RPMI8226 (cell line): Measurements from ENCODE around the gene ELP5.
"Not testable (repeated sequence)": the region's sequence is repeated elsewhere in the genome, so short reads cannot be mapped to it uniquely, and the experiment has no call there.

ENCODE experiments used
- DNase-seq: peaks from one replicate; pipeline ENCODE4 v3.0.0-alpha.2; 2015

The ELP5 gene

GRCh38 chr17:7237266-7237760 lies 14.7 kb upstream of the ELP5 start:
- DNase-seq: no peak

- DNase-seq: peak; percentile 78
Measured at GRCh38 chr17:7237761-7238419, 14.1 kb upstream of the ELP5 start.

- no peak for DNase-seq
Measured at GRCh38 chr17:7238420-7239090, 13.5 kb upstream of the ELP5 start.

GRCh38 chr17:7239091-7240027 lies 12.7 kb upstream of the ELP5 start, which contains the start of gene PHF23:
PHF23 (minus strand) TSS chr17:7239457; CDS start chr17:7239279, 178 bp downstream.
- DNase-seq: peak; percentile 97

GRCh38 chr17:7240375-7240774 lies 11.6 kb upstream of the ELP5 start:
- DNase-seq: no peak

- no peak for DNase-seq
Measured at GRCh38 chr17:7241090-7241733, 10.8 kb upstream of the ELP5 start.

GRCh38 chr17:7241783-7242716 lies 10.0 kb upstream of the ELP5 start, which contains the start of gene GABARAP:
GABARAP (minus strand) TSS chr17:7242449; CDS start chr17:7242330, 119 bp downstream.
- peak; percentile 89 for DNase-seq

- peak; percentile 92 for DNase-seq
Measured at GRCh38 chr17:7242717-7243452, 9.1 kb upstream of the ELP5 start.

GRCh38 chr17:7243453-7243729 lies 8.6 kb upstream of the ELP5 start:
- DNase-seq: no peak

- not testable (repeated sequence) for DNase-seq
Measured at GRCh38 chr17:7243838-7244237, 8.2 kb upstream of the ELP5 start.

GRCh38 chr17:7246779-7247178 lies 5.2 kb upstream of the ELP5 start:
- no peak for DNase-seq

GRCh38 chr17:7248796-7249195 lies 3.2 kb upstream of the ELP5 start:
- no peak for DNase-seq

GRCh38 chr17:7249214-7249613 lies 2.8 kb upstream of the ELP5 start:
- no peak for DNase-seq

- DNase-seq: no peak
Measured at GRCh38 chr17:7249830-7250229, 2.2 kb upstream of the ELP5 start.

GRCh38 chr17:7250695-7251627 lies 1.1 kb upstream of the ELP5 start:
- no peak for DNase-seq

- DNase-seq: peak; percentile 96
Measured at GRCh38 chr17:7251661-7252175, 297 bp upstream of the ELP5 start, which contains the start of gene CTDNEP1. CTDNEP1 (minus strand) TSS chr17:7251734; CDS start chr17:7251296, 438 bp downstream.

GRCh38 chr17:7253082-7253481 lies 1.1 kb downstream of the ELP5 start:
- no peak for DNase-seq

GRCh38 chr17:7254511-7254910 lies 2.5 kb downstream of the ELP5 start:
- DNase-seq: no peak

GRCh38 chr17:7256766-7257456 lies 4.9 kb downstream of the ELP5 start:
- no peak for DNase-seq
